ENCODE data around the gene UCKL1. TPM values are rescaled to one million over a fixed set of nuclear protein-coding genes. Genes with fewer than 3 reads are reported as not detected.
A peak's percentile ranks its signal among the peaks of the same experiment; 100 is the strongest.
"Not testable (repeated sequence)": the region's sequence is repeated elsewhere in the genome, so short reads cannot be mapped to it uniquely, and the experiment has no call there.

The UCKL1 gene
- total RNA-seq, 3 donors from 2014 or later = 24.2 to 44.9 (median 36.3) TPM

DNA sequence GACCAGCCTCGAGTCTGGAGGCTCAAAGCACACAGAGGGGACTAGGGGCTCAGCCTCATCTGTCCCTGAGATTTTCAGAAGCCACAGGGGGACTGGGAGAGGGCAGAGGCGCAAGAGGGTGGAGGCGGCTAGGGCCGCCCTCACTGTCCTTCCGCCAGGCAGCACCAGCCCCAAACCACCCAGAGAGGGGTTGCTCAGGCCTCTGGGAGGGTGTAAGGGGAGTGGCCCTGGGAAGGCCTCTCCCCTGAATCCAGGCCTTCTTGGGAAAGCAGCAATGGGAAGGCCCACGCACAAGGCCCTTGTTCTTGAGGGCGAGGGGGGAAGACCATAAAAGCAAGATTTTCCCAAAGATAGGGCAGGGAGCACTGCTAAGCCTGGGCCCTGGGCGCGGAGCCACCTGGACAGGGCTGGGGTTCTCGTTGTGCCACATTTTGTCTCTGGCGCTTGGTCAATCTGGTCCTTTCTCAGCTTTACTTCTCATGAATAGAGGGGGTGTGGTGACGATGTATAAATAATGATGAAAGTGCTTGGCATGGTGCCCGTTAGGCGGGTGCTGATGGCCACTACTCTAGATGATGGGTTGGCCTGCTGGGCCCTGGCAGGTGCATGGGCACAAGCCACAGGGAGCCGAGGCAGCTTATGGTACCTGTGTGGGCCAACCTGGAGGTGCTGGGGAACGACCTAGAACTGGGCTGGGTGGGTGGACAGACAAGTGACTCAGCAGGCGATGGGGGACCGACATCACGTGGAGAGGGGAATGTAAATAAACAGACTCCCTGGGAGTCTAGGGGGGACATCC, 18.4 kb upstream of the UCKL1 start:
- no peak for TF ChIP-seq POLR2AphosphoS5 (IDR thresholded peaks at IDR 0.05)
- DNase-seq (ENCODE audit: low spot score in 2 of 2) = peak in 1 of 2 donors; percentile 40
- intact Hi-C loops (cut with DNase I; ENCODE audit: low total_unique reads) = loop anchor here (5.0 to 10.0 kb wide), 2 partner anchors 80 to 437 kb away; partner anchors contain the start of genes DNAJC5 and PTK6
- H3K27me3 ChIP-seq = no peaks in the 10 kb centered on the region
- peaks cover 0 to 6% of the 10 kb centered on the region in 2 donors for H3K4me1 ChIP-seq
- no peak overlapping the region for H3K4me3 ChIP-seq
- peak overlapping the region; percentile 35 to 54 for H3K27ac ChIP-seq
- no peaks in the 10 kb centered on the region for H3K36me3 ChIP-seq
- no peaks in the 10 kb centered on the region for H3K9me3 ChIP-seq

DNA sequence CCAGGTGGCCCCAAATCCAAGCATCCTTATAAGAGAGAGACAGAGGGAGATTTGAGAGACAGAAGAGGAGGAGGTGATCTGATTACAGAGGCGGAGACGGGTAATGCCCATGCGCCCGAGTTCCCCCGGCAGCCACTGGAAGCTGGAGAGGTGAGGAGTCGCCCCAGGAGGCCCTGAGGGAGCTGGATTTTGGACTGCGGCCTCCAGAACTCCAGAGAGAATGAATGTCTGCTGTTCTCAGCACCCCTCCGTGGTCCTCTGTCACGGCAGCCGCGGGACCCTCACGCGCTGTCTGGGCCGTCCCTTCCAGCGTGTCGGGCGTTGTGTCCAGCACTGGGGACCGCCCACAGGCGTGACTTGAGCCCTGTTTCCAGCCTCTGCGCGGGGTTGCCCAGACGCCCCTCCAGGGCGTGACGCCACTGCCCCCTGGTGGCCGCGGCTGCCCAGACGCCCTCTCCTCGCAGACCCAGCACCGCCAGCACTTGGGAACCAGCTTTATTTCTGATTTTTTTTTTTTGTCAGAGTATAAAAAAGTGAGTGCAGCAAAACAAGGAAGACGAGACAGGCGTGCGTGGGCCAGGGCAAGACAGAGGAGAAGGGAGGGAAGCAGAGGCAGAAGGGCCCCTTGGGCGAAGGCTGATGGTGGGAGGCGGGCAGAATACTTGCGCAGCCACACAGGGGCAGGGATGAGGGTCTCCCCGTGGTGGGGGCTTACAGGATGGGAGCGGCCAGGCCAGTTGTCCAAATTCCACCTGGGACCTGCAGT, 17.6 kb upstream of the UCKL1 start:
- peak; percentile 76 to 91 for DNase-seq (ENCODE audit: low spot score in 2 of 2)
- Histone ChIP-seq H3K27ac (peak overlapping the region; percentile 54 to 58), H3K4me3 (peak overlapping the region; percentile 15 to 60 (median 42)), H3K36me3 (no peaks in the 10 kb centered on the region), H3K9me3 (no peaks in the 10 kb centered on the region), H3K4me1 (peaks cover 0 to 8% of the 10 kb centered on the region in 2 donors), H3K27me3 (no peaks in the 10 kb centered on the region)
- intact Hi-C loops (cut with DNase I; ENCODE audit: low total_unique reads) = loop anchor here (5.0 to 10.0 kb wide), 2 partner anchors 79 to 437 kb away; partner anchors contain the start of genes DNAJC5 and PTK6
- TF ChIP-seq POLR2A (IDR thresholded peaks at IDR 0.05) = no peak
- TF ChIP-seq POLR2AphosphoS5 (IDR thresholded peaks at IDR 0.05) = peak in 2 of 3 donors; percentile 20 to 41
- TF ChIP-seq, protein P1, sequence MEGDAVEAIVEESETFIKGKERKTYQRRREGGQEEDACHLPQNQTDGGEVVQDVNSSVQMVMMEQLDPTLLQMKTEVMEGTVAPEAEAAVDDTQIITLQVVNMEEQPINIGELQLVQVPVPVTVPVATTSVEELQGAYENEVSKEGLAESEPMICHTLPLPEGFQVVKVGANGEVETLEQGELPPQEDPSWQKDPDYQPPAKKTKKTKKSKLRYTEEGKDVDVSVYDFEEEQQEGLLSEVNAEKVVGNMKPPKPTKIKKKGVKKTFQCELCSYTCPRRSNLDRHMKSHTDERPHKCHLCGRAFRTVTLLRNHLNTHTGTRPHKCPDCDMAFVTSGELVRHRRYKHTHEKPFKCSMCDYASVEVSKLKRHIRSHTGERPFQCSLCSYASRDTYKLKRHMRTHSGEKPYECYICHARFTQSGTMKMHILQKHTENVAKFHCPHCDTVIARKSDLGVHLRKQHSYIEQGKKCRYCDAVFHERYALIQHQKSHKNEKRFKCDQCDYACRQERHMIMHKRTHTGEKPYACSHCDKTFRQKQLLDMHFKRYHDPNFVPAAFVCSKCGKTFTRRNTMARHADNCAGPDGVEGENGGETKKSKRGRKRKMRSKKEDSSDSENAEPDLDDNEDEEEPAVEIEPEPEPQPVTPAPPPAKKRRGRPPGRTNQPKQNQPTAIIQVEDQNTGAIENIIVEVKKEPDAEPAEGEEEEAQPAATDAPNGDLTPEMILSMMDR (IDR thresholded peaks at IDR 0.05) = peak; percentile 87 to 97 (median 97)

DNA sequence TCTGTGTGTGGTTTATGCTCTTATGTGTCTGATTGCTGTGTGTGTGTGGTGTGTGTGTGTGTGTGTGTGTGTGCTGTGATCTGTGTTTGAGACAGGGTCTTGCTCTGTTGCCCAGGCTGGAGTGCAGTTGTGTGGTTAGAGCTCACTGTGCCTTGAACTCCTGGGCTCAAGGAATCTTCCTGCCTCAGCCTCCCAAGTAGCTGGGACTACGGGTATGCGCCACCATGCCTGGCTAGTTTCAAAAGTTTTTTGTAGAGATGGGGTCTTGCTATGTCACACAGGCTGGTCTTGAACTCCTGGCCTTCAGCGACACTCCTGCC, 16.9 kb upstream of the UCKL1 start:
- H3K4me1 ChIP-seq = peaks cover 0 to 9% of the 10 kb centered on the region in 2 donors
- peak in 1 of 2 donors; percentile 16 for DNase-seq (ENCODE audit: low spot score in 2 of 2)
- intact Hi-C loops (cut with DNase I; ENCODE audit: low total_unique reads) = loop anchor here (5.0 to 10.0 kb wide), 2 partner anchors 78 to 436 kb away; partner anchors contain the start of genes DNAJC5 and PTK6
- H3K27me3 ChIP-seq = no peaks in the 10 kb centered on the region
- H3K9me3 ChIP-seq = no peaks in the 10 kb centered on the region
- TF ChIP-seq, protein P1 (IDR thresholded peaks at IDR 0.05) = no peak
- TF ChIP-seq POLR2A (IDR thresholded peaks at IDR 0.05) (no peak), POLR2AphosphoS5 (IDR thresholded peaks at IDR 0.05) (no peak)
- no peak overlapping the region for H3K4me3 ChIP-seq
- no peaks in the 10 kb centered on the region for H3K36me3 ChIP-seq
- peak overlapping the region in 1 of 2 donors; percentile 54 for H3K27ac ChIP-seq

DNA sequence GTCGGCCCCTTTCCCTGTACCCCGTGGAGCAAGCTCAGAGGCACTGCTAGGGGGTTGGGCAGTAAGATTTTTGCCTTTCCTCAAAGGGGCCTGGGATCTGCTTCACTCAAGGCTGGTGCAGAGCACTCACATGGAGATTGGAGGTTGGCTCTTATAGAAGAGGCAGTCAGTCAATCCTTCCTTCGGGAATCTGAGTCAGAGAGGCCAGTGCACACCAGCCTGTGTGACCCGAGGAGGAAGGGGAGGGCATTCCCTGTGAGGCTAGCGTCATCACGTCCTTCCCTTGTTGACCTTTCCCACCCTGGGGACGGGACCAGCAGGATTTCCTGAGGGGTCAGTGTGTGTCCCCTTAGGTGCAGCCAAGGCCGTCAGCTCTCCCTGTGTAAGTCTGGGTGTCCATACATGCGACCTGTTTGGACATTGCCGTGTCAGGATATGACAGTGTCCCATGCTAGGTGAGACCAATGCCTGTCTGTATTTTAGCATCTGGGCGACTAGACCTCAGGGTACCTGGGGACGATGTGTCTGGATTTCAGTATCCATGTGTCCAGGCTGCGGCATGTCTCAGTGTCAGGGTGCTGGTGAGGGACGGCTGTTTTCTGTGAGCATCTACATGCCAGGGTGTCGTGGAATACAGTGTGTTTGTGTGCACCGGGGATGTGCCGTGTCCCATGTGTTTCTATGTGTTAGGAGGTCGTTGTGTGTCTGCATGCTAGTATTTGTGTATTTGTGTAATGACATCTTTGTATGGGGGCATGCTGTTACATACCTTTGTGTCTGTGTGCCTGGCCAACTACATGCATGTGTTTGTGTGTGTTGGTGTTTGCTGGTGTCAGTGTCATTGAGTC, 16.3 kb upstream of the UCKL1 start:
- H3K27ac ChIP-seq = no peak overlapping the region

DNA sequence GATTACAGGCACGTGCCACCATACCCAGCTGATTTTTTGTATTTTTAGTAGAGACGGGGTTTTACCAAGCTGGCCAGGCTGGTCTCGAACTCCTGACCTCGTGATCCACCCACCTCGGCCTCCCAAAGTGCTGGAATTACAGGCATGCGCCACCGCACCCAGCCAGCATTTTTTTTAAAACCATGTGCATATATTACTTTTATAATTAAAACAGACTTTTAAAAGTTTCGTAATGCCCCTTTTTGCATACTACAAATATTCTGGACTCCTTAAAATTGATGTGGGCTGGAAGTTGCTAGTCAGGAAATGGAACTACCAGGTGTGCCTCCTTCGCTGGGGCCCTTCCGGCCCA, 15.7 kb upstream of the UCKL1 start:
- H3K9me3 ChIP-seq; H3K4me3 ChIP-seq; H3K27me3 ChIP-seq; H3K36me3 ChIP-seq; H3K27ac ChIP-seq; H3K4me1 ChIP-seq; DNase-seq (ENCODE audit: low spot score in 2 of 2): not testable (repeated sequence)
- intact Hi-C loops (cut with DNase I; ENCODE audit: low total_unique reads) = loop anchor here (5.0 to 10.0 kb wide), 2 partner anchors 77 to 435 kb away; partner anchors contain the start of genes DNAJC5 and PTK6

More for the DNA sequence above, 16.3 kb upstream of the UCKL1 start:
- Histone ChIP-seq H3K36me3 (no peaks in the 10 kb centered on the region), H3K27me3 (no peaks in the 10 kb centered on the region), H3K9me3 (no peaks in the 10 kb centered on the region), H3K4me1 (peaks cover 0 to 10% of the 10 kb centered on the region in 2 donors), H3K4me3 (no peak overlapping the region)
- DNase-seq (ENCODE audit: low spot score in 2 of 2) = peak in 1 of 2 donors; percentile 17
- intact Hi-C loops (cut with DNase I; ENCODE audit: low total_unique reads) = loop anchor here (5.0 to 10.0 kb wide), 2 partner anchors 78 to 435 kb away; partner anchors contain the start of genes DNAJC5 and PTK6
- TF ChIP-seq POLR2AphosphoS5 (IDR thresholded peaks at IDR 0.05) (no peak), POLR2A (IDR thresholded peaks at IDR 0.05) (no peak)
- TF ChIP-seq, protein P1 (IDR thresholded peaks at IDR 0.05) = no peak
